NT2/D1 (cell line): ENCODE data around the gene TBKBP1.
"Not testable (repeated sequence)": the region's sequence is repeated elsewhere in the genome, so short reads cannot be mapped to it uniquely, and the experiment has no call there.

Experiments
- DNase-seq: peaks from one replicate; pipeline ENCODE4 v3.0.0-alpha.2; 2011; ENCODE audit warnings: low read depth, low spot score
- H3K27me3 ChIP-seq: 2 replicates; pipeline ENCODE4 v1.6.0; 2011; ENCODE audit warnings: mild to moderate bottlenecking; ENCODE audit not compliant: insufficient read length, insufficient read depth
- H3K36me3 ChIP-seq: 2 replicates; pipeline ENCODE4 v1.6.1; 2011; ENCODE audit warnings: mild to moderate bottlenecking, low read length, mixed read lengths; ENCODE audit not compliant: insufficient read depth, insufficient read length
- H3K4me1 ChIP-seq: 2 replicates; pipeline ENCODE4 v1.5.1; 2011; ENCODE audit not compliant: insufficient read depth, insufficient read length
- H3K4me3 ChIP-seq: 2 replicates; pipeline ENCODE4 v1.5.1; 2011; ENCODE audit warnings: low read depth; ENCODE audit not compliant: insufficient read length
- H3K9ac ChIP-seq: 2 replicates; pipeline ENCODE4 v1.6.0; 2011; ENCODE audit warnings: low read depth; ENCODE audit not compliant: insufficient read length
- H3K9me3 ChIP-seq: 2 replicates; pipeline ENCODE4 v1.5.1; 2011; ENCODE audit warnings: mild to moderate bottlenecking, low read length; ENCODE audit not compliant: insufficient read depth
- SUZ12 ChIP-seq: IDR thresholded peaks from 2 replicates; pipeline ENCODE4 v1.6.1; 2011; ENCODE audit not compliant: insufficient read length, insufficient read depth; ENCODE audit errors: extremely low read depth
- YY1 ChIP-seq: IDR thresholded peaks from 2 replicates; pipeline ENCODE4 v1.6.1; 2011; ENCODE audit not compliant: insufficient read length, insufficient read depth
- ZNF274 ChIP-seq: IDR thresholded peaks from 2 replicates; pipeline ENCODE4 v1.6.1; 2011; ENCODE audit warnings: mild to moderate bottlenecking, low read depth, low read length

TBKBP1 gene

DNA sequence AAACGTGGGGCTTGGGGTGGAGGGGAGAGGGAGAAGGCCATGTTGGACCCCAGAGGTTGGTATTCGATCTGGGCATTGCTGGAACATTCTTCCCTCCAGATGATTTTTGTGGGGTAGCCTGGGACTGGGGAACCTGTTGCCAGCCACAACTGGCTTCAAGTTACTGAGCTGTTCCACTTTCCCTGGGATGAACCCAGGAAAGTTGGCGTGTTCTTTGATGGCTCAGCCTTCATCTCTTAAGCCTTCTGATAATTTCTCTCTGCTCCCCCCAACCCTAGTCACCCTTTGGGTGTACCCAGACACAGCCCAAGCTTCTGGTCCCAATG, 41.1 kb downstream of the TBKBP1 start:
- TF ChIP-seq SUZ12 (no peak), ZNF274 (no peak), YY1 (no peak)
- Histone ChIP-seq H3K27me3 (peaks cover 67% of the 10 kb centered on the region), H3K9me3 (no peaks in the 10 kb centered on the region), H3K4me3 (no peak overlapping the region), H3K36me3 (no peaks in the 10 kb centered on the region), H3K9ac (no peak overlapping the region), H3K4me1 (peaks cover 7% of the 10 kb centered on the region)
- no peak for DNase-seq

GRCh38 chr17:47735536-47736011, 41.6 kb downstream of the TBKBP1 start:
- TF ChIP-seq SUZ12 (no peak), ZNF274 (no peak), YY1 (no peak)
- Histone ChIP-seq H3K27me3 (peaks cover 65% of the 10 kb centered on the region), H3K4me1 (peaks cover 7% of the 10 kb centered on the region), H3K4me3 (no peak overlapping the region), H3K36me3 (no peaks in the 10 kb centered on the region), H3K9me3 (no peaks in the 10 kb centered on the region), H3K9ac (no peak overlapping the region)
- DNase-seq: no peak

DNA sequence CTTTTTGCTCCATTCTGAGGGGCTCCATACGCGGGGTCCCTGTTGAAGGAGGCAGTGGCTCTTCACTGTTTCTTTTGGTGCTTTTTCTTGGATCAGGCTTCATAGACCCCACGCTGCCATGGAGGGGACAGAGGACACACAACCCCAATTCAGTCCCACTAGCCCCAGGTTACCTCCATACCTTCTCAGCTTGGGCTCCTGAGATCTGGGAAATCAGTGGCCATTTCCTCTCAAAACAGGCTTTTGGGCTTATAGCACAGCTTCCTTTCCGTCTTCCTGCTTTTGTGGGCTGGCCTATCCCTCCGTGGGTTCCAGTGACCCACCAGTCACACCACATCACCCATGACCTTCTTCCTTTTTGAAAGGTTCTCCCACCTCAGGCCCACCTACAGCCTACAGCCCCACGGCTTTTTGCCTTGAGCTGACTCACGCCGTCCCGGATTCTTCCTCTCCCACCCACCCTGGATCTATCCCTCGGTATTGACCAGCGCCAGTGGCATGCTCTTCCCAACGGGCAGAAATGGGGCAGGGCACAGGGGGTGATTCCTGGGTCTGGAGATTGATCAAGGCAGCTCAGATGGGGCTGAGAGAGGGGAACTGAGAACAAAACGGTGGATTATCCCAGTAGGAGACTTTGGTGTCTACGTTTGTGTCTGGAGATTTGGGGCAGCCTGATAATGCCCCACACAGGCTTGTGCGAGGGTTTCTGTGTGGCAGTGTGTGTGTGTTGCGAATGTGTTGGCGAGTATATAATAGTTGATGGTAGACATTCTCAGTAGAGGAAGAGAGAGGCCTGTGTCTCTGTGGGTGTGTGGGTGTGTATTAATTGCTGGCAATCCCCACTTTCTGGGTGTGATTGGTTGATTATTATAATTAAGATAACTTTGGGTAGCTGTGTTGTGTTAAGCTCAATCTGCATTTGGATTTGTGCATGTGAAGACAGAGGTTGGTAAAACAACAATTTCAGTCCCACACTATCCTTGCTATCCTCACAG, 42.8 kb downstream of the TBKBP1 start:
- no peak overlapping the region for H3K4me3 ChIP-seq
- H3K9me3 ChIP-seq: no peaks in the 10 kb centered on the region
- H3K4me1 ChIP-seq: peaks cover 7% of the 10 kb centered on the region
- no peak for DNase-seq
- H3K36me3 ChIP-seq: no peaks in the 10 kb centered on the region
- H3K27me3 ChIP-seq: peaks cover 55% of the 10 kb centered on the region
- no peak overlapping the region for H3K9ac ChIP-seq
- TF ChIP-seq SUZ12: no peak
- TF ChIP-seq YY1: no peak
- TF ChIP-seq ZNF274: no peak

- TF ChIP-seq ZNF274: no peak
- TF ChIP-seq YY1: no peak
- TF ChIP-seq SUZ12: no peak
- no peaks in the 10 kb centered on the region for H3K36me3 ChIP-seq
- no peaks in the 10 kb centered on the region for H3K9me3 ChIP-seq
- H3K9ac ChIP-seq: no peak overlapping the region
- DNase-seq: no peak
- H3K4me1 ChIP-seq: no peaks in the 10 kb centered on the region
- H3K27me3 ChIP-seq: peaks cover 43% of the 10 kb centered on the region
- no peak overlapping the region for H3K4me3 ChIP-seq
Measured at GRCh38 chr17:47738178-47738577, 44.2 kb downstream of the TBKBP1 start.

DNA sequence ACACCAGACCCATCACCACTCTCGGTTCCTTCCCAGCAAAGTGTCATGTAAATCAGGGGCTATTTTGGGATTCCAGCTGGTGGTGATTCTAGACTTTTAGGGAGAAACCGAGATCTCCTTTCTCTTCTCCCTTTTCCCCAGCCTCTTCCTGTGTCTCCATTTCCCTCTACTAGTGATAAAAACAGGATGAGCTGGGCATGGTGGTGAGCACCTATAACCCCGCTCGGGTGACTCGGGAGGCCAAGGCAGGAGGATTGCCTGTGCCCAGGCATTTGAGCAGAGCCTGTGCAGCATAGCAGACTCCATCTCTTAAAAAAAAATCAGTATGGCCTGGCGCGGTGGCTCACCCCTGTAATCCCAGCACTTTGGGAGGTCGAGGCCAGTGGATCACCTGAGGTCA, 45.2 kb downstream of the TBKBP1 start:
- H3K9ac ChIP-seq: no peak overlapping the region
- H3K27me3 ChIP-seq: peaks cover 34% of the 10 kb centered on the region
- TF ChIP-seq SUZ12: no peak
- no peaks in the 10 kb centered on the region for H3K9me3 ChIP-seq
- H3K4me1 ChIP-seq: no peaks in the 10 kb centered on the region
- no peak for DNase-seq
- H3K36me3 ChIP-seq: no peaks in the 10 kb centered on the region
- H3K4me3 ChIP-seq: no peak overlapping the region

DNA sequence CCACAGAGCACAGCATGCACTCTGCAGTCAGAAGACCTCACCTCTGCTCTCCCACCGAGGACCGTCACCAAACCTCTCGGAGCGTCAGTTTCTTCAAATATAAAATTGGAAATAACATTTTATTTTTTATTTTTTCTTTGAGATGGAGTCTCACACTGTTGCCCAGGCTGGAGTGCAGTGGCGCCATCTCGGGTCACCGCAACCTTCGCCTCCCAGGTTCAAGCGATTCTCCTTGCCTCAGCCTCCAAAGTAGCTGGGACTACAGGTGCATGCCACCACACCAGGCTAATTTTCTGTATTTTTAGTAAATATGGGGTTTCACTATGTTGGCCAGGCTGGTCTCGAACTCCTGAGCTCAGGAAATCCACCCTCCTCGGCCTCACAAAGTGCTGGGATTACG, 46.0 kb downstream of the TBKBP1 start:
- H3K4me3 ChIP-seq, H3K36me3 ChIP-seq, H3K9me3 ChIP-seq, H3K4me1 ChIP-seq, DNase-seq, H3K9ac ChIP-seq: not testable (repeated sequence)
- peaks cover 26% of the 10 kb centered on the region for H3K27me3 ChIP-seq

- Histone ChIP-seq H3K4me1 (no peaks in the 10 kb centered on the region), H3K4me3 (no peak overlapping the region), H3K9ac (no peak overlapping the region), H3K27me3 (peaks cover 13% of the 10 kb centered on the region), H3K36me3 (no peaks in the 10 kb centered on the region), H3K9me3 (no peaks in the 10 kb centered on the region)
- TF ChIP-seq ZNF274 (no peak), YY1 (no peak), SUZ12 (no peak)
- no peak for DNase-seq
Measured at GRCh38 chr17:47741109-47741792, 47.3 kb downstream of the TBKBP1 start.
